GM12878 (cell line): Measurements from ENCODE around the gene ADCK1.

ENCODE experiments used
- EZH2 ChIP-seq: IDR thresholded peaks from 2 replicates; pipeline ENCODE4 v1.6.1; 2012; ENCODE audit warnings: low read depth, mild to moderate bottlenecking, control low read depth, inconsistent platforms, low read length, borderline replicate concordance; ENCODE audit not compliant: control insufficient read depth
- TAF1 ChIP-seq: IDR thresholded peaks from 2 replicates; pipeline ENCODE4 v1.6.1; 2011; ENCODE audit warnings: mild to moderate bottlenecking, low read depth, low read length, borderline replicate concordance
- ZNF217 ChIP-seq: fragments of 450-650 bp; IDR thresholded peaks from 2 replicates; pipeline ENCODE4 v1.6.1; 2017; ENCODE audit warnings: antibody characterized with exemption, mild to moderate bottlenecking
- TF ChIP-seq, protein P1 (sequence below), 3 experiments: IDR thresholded peaks in 2 of 3; conservative IDR thresholded peaks in 1 of 3; 2 replicates each; pipeline ENCODE4 v1.5.1; 2011; ENCODE audit warnings: low read depth in 3 of 3, low read length in 3 of 3, mild to moderate bottlenecking in 3 of 3, control low read depth in 2 of 3, moderate library complexity in 2 of 3, inconsistent platforms in 1 of 3, mixed read lengths in 1 of 3; ENCODE audit not compliant: control insufficient read depth in 2 of 3, insufficient read depth in 1 of 3; ENCODE audit errors: extremely low read depth in 1 of 3

- TF ChIP-seq ZNF217 = no peak
- TF ChIP-seq EZH2 = no peak
- TF ChIP-seq, protein P1, sequence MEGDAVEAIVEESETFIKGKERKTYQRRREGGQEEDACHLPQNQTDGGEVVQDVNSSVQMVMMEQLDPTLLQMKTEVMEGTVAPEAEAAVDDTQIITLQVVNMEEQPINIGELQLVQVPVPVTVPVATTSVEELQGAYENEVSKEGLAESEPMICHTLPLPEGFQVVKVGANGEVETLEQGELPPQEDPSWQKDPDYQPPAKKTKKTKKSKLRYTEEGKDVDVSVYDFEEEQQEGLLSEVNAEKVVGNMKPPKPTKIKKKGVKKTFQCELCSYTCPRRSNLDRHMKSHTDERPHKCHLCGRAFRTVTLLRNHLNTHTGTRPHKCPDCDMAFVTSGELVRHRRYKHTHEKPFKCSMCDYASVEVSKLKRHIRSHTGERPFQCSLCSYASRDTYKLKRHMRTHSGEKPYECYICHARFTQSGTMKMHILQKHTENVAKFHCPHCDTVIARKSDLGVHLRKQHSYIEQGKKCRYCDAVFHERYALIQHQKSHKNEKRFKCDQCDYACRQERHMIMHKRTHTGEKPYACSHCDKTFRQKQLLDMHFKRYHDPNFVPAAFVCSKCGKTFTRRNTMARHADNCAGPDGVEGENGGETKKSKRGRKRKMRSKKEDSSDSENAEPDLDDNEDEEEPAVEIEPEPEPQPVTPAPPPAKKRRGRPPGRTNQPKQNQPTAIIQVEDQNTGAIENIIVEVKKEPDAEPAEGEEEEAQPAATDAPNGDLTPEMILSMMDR (IDR thresholded peaks at IDR 0.05 in 2 of 3, conservative IDR thresholded peaks at IDR 0.05 in 1 of 3; ENCODE audit: control insufficient read depth in 2 of 3, extremely low read depth in 1 of 3, insufficient read depth in 1 of 3, low read depth in 3 of 3, low read length in 3 of 3) = no peak
- TF ChIP-seq TAF1 = no peak
Observed at GRCh38 chr14:77844802-77845201, 44.9 kb downstream of the ADCK1 start.
